GM21447 (cell line): ENCODE data around the gene PRDX6.
"Not testable (repeated sequence)": the region's sequence is repeated elsewhere in the genome, so short reads cannot be mapped to it uniquely, and the experiment has no call there.

Experiments
- ATAC-seq: cut with Tn5 transposase; IDR thresholded peaks from one replicate; pipeline ENCODE4 v1.9.1; 2021; ENCODE audit not compliant: unreplicated experiment

Gene PRDX6

DNA sequence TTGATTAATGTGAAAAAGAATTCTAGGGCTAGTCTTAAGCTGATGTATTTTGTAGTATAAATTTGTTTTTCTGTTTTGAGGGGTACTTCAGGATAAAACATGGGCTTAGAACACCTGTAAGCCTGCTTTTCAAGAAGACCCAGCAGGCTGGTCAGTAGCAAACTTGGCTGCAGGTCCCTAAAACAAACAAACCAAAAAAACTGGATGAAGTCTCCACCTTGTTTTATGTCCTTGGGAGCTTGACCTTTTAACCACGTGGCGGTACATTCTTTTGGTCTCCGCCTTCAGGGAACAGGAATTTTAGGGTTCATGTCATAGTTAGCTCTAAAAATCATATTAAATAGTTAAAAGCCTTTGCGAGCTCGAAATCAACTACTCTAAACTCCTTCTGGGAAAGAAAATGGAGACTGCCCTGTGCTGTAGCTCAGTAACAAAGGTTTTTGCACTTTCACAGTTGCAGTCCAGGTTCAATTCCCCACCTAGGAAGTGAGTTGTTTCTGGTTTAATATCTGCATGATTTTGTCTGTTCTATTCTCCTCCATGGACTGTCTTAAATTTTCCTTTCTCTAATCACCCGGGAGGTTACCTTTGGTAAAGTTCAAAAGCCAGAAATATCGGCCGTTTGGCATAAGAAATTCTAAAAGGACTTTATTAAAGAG is 18.6 kb downstream of the PRDX6 start:
- ATAC-seq, result no peak

DNA sequence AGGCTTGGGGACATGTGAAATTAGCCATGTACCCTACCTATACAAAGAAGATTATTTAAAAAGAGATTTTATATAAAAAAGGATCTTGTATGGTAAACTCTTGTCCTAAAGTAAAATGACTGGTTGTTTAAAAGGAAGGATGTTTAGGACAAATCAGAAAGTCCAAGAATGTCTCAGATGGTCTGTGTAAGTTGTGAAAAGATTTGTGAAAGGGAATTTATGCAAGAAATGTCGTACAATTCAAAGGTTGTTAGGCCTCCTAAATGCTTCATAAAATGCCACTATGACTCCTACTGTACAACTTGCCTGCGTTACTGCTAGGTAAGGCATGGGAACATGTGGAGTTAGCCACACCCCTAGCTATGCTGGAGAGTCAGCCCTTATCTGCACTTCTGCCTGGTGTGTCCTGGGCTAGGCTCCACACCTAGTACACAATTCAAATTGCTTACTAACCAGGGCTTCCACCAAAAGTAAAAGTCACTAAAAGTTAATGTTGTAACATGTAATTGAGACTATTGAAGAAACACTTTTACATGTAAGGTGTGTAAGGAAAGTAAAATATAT is 19.7 kb downstream of the PRDX6 start:
- ATAC-seq, result no peak

DNA sequence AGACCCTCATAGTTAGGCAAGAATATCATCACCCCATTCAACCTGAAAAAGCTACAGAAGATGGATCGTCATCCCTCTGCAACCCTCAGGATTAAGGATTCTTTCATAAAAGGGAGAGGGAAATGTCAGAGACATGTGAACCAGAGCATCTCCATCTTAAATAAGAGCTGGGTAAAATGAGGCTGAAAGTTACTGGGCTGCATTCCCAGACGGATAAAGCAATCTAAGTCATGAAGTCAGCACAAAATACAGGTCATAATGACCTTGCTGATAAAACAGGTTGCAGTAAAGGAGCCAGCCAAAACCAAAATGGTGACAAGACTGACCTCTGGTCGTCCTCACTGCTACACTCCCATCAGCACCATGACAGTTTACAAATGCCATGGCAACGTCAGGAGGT is 22.6 kb downstream of the PRDX6 start:
- no peak for ATAC-seq

DNA sequence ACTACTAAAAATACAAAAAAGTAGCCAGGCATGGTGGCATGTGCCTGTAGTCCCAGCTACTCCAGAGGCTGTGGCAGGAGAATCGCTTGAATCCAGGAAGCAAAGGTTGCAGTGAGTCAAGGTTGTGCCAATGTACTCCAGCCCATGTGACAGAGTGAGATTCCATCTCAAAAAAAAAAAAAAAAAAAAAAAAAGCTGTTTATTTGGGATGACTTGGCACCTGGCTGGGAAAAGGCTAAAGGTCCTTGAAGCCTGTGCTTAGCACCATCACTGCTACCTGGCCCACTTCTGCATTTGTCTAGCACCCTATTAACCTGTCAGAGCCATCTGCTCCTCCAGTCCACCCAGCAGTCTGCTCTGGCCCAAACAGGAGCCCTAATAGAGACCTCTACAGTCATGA is 25.0 kb downstream of the PRDX6 start:
- ATAC-seq, result no peak

DNA sequence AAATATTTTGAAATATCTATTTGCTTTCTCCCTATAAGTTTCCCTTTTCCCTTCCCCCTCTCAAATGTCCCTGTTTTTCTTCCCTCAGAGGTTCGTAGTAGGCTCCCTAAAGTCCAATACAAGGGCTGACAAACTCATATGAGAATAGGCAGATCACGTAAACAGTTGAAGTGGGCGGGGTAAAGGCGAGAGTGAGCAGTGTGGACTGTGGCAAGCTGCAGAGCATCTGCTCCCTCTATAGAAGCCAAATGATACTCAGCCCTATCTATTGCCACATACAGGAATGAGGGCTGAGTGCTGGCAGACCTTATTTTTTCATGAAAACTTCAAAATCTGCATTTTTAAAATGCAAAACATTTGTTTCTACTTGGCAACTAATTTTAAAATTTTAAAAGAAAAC is 26.3 kb downstream of the PRDX6 start:
- no peak for ATAC-seq

DNA sequence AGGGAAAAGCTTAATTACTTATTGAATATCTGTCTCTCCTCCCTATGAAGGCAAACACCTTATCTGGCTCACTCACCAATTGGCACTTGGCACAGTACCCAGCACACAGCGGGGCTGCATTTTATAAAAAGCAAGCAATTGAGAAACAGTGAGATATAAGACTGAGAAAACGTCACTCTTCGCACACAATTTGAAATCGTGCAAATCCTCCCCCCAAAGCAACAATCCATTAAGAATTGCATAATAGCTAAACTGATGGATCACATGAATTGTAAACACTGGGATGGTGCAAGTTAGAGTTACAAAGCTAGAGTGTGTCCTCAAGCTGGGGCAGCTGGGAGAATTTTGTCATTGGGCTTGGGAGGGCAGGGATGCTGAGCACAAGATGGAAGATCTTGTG is 27.1 kb downstream of the PRDX6 start:
- no peak for ATAC-seq

DNA sequence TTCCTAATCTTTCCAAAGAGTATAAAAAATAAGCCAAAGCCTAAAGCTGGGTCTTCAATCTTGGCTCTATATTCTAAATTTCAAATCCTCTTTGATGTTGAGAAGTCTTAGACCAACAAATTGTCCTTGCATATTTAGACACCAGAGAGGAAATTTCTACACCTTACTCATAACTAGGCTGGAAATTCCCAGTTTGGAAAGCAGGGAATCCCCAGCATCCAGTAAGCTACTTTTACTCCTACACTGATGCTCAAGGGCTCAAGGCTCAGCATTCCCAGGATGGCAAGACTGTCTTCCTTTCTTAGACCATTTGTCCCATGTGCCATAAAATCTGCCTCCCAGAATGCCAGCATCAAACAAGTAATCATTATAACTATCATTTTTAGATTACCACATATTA is 28.3 kb downstream of the PRDX6 start:
- no peak for ATAC-seq

DNA sequence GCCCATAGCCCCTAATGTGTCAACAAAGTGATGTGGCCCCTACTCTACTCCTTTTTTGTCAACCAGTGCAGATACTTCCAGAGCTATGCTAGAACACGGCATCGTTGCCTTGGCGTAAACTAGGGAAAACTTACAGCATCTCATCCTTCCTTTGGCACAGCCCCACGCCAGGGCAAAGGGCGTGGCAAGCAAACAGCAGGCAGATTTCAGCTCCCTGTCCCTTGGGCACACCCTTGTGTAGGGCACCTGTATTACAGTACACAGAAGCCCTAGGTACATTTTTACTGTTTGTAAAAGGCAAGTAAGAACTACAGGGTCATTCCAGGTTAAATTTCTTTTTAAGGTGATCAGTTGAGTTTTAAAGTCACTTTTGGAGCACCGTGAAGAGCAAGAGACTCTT is 29.3 kb downstream of the PRDX6 start:
- ATAC-seq, result no peak

DNA sequence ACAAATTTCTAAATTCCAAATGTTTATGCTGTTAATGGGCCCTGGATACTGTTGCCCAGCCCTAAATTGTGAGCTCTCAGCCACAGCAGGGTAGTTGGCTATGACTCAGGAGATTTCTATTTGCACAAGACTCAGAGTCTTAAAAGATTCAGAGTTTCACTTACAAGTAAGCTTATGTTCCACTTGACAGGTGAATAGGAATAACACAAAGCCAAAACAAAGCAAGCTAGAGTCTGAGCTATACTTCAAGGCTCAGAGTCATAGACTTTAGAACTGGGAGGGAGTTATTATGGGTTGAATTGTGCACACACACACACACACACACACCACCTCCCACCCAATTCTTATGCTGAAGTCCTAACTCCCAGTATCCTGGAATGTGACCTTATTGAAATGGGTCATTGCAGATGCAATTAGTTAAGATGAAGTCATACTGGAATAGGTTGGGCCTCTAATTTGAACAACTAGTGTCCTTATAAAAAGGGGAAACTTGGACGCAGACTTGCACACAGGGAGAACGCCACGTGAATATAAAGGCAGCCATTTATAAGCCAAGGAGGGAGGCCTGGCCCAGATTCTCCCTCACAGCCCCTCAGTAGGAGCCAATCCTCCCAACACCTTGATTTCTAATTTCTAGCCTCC is 30.2 kb downstream of the PRDX6 start:
- ATAC-seq, result no peak

DNA sequence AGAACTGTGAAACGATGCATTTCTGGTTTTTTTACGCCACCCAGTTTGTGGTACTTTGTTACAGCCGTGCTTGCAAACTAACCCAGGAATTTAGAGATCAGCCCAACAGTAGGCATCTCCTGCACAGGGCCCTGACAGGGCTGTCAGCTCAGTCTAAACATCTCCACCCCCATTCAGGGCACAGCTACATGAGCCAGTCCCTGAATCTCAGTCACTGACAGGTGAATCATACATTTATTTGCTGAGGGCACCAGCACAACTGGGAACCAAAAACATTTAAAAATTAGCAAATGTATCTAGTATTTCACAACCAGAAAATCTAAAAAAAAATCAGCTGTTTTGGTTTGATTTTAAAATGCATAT is 30.7 kb downstream of the PRDX6 start:
- no peak for ATAC-seq

DNA sequence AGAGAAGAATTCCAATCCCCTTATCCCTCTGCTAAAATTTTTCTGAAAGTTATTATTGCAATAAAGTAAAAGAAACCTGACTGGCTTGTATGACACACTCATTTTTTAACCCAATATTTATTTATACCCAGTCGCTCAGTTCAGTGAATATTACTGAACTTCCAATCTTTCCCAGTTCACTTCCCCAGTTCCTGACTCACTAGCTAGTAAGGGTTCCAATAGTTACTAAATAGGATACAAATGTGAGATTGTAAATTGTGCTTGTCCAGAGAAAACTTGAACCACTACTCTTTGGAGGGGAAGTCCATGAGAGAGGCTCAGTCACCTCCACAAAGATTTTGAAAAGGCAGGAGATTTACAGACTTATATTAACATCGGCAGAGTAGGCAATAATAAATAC is 31.4 kb downstream of the PRDX6 start:
- ATAC-seq, result no peak

DNA sequence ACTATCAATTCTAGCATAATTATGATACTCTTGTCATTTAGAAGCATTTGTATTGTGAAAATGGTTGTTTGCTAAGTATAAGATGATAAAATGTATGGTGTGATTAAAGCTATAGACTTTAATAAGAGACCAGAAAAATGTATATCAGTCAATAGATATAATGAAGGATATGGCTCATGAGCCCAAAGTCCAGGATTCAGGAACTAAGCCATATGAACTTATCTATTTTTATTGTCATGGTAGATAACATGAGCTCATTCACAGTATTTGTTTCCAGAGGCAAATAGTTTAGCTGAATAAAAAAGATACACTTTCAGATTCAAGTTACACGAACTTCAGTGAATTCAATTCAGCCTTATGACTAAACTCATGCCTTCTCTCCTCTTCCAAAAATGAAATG is 32.7 kb downstream of the PRDX6 start:
- no peak for ATAC-seq

DNA sequence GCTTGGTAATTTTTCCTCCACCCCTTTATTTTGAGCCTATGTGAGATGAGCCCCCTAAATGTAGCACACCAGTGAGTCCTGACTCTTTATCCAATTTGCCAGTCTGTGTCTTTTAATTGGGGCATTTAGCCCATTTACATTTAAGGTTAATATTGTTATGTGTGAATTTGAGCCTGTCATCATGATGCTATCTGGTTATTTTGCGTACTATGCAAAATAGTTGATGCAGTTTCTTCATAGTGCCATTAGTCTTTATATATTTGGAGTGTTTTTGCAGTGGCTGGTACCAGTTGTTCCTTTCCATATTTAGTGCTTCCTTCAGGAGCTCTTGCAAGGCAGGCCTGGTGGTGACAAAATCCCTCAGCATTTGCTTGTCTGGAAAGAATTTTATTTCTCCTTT is 37.4 kb downstream of the PRDX6 start:
- ATAC-seq, result not testable (repeated sequence)

DNA sequence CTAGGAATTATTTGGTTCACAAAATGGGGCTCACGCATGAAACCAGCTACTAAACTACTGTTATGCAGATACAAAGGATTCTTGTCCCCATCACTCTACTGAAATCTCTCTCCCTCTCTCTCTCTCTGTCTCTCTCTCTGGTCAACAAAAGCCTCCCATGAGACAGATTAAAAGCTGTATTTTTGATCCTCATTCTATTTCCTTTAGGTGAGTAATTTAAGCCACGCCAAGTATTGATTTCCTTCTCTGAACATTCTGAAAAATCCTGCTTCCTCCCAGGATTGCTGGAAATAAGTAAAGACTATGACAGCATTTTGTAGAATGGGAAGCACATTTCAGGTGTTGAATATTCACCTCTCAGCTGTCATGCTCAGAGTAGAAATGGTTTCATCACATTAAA is 43.7 kb downstream of the PRDX6 start:
- no peak for ATAC-seq

DNA sequence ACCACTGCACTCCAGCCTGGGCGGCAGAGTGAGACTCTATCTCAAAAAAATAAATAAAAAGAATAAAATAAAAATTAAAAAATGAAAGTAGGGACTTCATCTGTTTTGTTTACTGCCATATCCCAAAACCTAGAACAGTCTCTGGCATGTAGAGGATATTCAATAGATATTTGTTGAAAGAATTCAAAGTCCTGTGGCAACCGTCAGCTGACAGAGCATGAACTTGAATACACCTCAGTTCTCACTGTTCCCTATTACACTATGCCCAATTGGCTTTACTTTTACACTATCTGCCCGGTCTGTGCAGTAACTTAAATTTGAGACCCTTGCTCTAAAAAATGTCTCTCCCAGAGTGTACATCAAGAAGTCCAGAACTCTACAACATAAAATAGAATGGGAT is 46.2 kb downstream of the PRDX6 start:
- ATAC-seq, result no peak

DNA sequence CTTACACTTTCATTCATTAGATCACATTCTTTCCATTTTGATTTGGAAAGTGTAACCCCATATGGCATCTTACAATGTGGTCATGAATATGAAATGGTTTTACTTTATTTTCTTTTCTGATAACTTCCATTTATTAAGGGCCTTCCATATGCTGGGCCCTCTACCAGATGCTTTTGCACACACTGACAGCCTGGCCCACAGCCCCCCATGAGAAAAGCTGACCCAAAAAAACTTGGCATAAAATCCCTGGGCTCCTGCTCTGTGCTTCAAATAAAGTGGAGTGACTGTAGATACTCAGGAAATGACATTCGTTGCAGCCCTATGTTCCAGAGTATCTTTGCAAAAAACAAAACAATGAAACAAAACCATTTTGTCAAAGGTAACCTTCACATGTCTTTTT is 48.8 kb downstream of the PRDX6 start:
- no peak for ATAC-seq

DNA sequence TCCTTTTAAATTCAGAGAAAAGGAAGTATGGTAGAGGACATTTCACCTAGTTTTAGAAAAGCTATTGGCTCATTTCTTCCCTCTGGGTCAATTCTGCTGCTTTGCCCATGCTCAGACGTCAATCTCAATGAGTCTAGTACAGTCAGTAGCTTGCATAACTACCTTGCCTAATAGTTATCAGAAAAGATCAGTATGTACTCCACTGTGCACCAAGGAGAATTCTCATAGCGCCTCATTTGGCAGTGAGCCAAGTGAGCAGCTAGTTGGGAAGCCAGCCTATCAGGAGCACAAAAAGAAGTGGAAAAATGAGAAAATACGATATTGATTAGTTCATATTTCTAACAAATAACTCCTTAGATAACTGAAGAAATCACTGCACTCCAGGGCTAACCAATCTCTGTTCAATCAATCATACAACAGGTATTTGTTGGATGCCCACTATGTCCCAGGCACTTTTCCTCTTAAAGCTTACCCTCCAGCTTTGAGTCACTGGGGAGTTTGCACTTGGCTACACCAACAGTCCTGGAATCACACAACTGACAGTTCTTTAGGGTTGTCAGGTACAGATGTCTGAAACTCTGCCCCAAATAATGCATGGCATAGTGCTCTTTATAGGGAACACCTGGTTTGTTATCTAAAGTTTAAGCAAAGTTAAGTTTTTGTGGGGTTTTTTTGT is 50.2 kb downstream of the PRDX6 start:
- no peak for ATAC-seq

DNA sequence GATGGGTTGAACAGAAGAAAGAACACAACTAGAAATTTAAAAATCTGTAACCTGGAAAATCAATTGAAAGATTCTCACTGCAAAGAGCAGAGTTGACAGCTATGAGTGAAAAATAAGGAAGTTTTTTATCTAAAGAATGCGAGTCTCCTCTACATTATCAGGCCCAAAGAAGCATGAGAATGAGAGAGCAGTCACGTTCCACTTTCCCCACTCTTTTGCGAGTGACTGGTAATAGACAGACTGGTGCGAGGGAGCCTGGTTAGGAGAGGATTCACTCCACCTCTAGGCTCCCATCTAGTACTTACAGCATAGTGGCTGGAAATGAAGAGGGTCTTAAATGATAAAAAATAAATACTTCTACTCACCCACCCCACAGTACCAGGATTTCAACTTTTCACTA is 52.0 kb downstream of the PRDX6 start:
- ATAC-seq, result no peak

DNA sequence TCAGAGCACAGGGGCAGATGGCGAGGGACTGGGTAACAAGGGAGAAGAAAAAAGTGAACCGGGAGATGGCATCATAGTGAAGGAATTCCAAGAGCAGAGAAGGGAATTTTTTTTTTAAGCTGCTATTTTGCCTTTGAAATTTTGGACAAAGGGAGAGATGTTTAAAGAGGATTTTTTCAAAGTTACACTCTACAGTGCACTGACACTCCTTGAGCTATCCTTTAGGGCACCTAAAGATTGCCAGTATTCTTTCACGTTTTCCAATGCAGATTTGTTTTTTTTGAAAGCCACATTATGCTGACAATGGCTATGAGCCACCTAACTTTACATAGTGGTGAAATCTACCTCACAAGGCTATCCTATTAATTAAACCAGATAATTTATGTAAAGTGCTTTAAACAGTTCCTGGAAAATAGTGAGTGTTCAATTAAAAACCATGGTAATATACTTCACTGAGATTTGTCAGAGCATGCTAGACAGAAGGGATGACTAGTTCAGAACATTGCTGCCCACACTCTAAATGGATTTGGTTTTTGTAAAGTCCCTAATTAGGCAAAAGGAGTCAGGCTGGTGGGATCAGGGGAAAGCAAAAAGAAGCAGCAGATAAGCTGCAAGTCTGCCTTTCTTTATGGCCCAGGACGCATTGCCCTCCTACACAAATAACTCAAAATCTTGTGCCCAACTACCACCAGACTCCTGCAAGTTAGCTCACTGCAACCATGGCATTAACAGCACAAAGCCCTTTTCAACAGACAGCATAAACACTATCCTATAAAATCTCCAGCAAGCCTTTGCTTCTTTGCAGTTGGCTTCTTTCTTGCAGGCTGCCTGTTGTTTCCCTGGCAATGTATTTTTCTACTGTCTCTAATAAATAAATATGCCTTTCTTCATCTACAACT is 53.9 kb downstream of the PRDX6 start:
- ATAC-seq, result no peak

DNA sequence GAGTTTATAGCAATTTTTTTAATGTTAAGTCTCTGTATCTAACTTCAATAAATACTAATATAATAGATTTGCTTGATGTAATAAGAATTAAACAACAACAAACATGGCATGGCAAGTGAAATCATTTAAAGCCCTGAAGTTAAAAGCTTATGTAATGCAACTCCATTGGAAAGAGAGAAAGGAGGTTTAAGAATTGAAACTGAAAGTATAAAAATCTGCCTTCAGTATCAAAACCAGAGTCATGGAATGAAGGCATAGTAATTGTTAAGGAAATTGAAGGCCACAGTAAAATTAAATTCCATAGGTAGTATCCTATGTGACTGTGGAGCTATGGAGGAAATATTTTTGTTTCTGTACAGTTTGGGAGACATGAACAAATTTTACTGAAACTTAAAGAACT is 55.1 kb downstream of the PRDX6 start:
- no peak for ATAC-seq

DNA sequence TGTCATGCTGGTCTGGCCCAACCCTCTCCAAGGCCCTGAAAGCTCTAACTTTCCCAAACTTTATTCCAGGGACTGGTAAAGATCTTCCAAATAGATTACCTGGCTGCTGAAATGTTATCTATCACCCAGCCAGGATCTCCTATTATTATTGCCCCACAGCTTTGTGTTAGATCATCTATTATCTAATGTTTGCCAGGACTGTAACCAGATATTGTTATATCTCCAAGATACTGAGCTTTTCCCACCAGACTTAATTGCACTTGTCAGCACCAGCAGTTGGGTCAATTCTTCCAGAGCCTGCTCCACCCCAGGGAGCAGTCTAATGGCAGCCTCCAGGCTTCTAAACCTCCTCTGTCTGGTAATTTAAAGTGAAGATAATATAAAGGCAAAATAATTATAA is 59.1 kb downstream of the PRDX6 start:
- no peak for ATAC-seq
